Fibroblast of the aortic adventitia (primary cell): ENCODE data around the gene IRX5. TPM values are rescaled to one million over a fixed set of nuclear protein-coding genes. Genes with fewer than 3 reads are reported as not detected.
A peak's percentile ranks its signal among the peaks of the same experiment; 100 is the strongest.

Experiments used
- DNase-seq: peaks from one replicate; pipeline ENCODE4 v3.0.0-alpha.2; 2010; ENCODE audit warnings: low read depth
- H3K4me3 ChIP-seq: 2 replicates; pipeline ENCODE4 v1.5.1; 2011; ENCODE audit warnings: low read depth, mild to moderate bottlenecking, control low read depth, low read length, moderate library complexity
- CTCF ChIP-seq: IDR thresholded peaks from 2 replicates; pipeline ENCODE4 v1.5.1; 2011; ENCODE audit warnings: mild to moderate bottlenecking, low read length, control low read depth, inconsistent platforms; ENCODE audit not compliant: insufficient read depth
- total RNA-seq: library from RNA; depleted of rRNA; stranded (reverse); fragments of >200 nt; gene quantifications from 2 replicates; pipeline ENCODE4 v1.2.3, GENCODE V29; 2012; ENCODE audit warnings: low replicate concordance

The IRX5 gene
- 0.27 and 2.5 TPM in 2 replicates for total RNA-seq

DNA sequence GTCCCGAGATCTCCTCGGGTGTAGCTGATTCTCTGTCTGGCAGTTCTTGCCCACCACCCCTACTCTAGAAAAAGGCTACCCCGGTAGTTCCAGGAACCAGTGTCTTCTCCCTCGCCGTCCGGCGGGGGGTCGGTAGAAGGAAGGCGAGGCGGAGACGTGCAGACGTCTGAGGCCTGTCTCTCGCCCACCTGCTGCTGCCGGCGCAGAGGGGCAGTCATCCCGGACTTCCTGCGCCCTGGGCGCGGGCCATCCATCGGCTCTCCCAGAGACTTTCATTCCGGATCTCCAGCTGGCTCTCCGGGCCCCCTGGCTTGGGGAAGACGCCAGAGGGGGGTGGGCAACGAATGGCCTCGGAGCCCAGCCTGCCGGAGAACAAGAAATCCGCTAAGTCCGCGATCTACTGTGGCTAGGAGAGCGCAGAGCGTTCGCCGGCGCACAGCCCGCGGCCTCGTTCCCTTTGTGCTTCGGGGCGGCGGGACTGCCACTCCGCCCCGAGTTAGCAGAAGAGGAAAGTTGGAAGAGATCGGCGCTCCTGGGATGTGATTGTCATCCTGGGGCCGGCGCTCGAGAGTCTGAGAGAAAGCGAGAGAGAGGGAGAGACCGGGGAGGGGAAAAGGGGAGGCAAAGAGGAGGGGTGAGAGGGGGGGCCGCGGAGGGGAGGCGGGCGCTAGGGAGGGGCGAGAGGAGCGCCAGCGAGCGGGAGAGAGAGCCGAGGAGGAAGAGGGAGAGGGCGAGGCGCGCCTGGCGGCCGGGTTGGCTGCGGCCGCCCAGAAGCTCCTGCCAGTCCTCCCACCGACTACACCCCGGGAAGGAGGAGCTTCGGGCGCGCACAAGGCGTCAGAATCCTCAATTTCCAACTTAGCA is at the start of gene IRX5:
IRX5 (plus strand) TSS at position 861 of the 864 bp plus-strand sequence. CDS start 334 bp downstream, outside the sequence.
- peak; percentile 33 for TF ChIP-seq CTCF
- H3K4me3 ChIP-seq = peak within 1 kb of the TSS; percentile 84
- peak; percentile 96 for DNase-seq

DNA sequence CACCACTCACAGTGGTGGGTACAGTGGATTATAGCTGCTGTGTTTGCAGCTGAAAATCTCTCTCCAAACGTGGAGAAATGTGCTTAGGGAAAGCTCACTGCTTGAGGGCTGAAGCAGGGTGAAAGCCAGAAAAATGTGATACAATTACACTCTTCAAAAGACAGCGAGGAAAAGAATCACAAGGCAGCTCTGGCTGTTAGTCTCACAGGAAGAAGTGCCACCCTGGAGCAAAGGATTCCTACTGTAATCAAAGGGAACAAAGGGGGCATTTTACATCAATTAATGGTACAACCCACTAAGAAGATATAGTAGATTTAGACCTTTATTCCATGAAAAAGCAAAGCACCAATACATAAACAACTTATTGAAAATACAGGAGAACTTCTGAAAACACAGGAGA is 48.1 kb upstream of the IRX5 start:
- no peak overlapping the region for H3K4me3 ChIP-seq
- no peak for DNase-seq
- TF ChIP-seq CTCF = no peak

DNA sequence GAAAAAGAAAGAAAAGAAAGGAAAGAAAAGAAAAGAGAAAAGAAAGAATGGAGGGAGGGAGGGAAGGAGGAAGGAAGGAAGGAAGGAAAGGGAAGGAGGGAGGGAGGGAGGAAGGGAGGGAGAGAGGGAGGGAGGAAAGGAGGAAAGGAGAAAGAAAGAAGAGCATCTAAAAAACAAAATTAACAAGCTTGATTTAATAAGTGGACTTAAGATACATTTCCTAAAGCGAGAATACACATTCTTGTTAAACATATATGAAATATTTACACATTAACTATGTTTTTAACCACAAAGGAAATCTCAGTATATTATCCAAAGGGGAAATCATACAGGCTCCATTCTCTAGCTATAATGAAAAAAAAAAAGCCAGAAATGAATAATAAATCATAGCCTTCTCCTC is 47.3 kb upstream of the IRX5 start:
- TF ChIP-seq CTCF = no peak
- no peak overlapping the region for H3K4me3 ChIP-seq
- no peak for DNase-seq

DNA sequence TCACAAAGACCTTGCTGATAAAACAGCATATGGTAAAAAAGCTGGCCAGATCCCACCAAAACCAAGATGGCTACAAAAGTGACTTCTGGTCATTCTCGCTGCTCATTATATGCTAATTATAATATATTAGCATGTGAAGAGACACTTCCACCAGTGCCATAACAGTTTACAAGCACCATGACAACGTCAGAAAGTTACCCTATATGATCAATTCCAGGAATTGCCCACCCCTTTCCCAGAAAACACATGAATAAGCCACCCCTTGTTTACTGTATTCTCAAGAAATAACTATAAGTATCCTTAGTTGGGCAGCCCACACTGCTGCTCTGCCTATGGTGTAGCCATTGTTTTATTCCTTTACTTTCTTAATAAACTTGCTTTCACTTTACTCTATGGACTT is 44.6 kb upstream of the IRX5 start:
- TF ChIP-seq CTCF = no peak
- no peak overlapping the region for H3K4me3 ChIP-seq
- DNase-seq = no peak

- H3K4me3 ChIP-seq = no peak overlapping the region
- no peak for DNase-seq
- TF ChIP-seq CTCF = no peak
Measured at GRCh38 chr16:54890381-54890780, 40.3 kb upstream of the IRX5 start.

DNA sequence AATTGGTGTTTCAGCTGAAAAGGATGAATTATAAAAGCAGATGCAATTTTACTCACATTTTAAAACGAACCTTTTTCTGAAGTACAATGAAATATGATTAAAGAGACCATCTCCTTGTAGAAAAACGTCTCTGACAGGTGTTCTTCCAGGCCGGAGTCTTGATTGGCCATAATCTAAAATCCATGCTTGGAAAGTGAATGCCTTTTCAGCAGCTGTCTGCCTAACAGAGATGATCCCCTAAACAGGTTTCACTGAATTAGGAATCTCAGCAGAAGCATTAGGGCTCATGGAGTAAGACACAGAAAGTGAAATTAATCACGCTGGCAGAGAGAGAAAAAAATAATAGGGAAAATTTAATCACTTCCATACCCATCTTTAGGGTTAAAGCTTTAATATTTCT is 39.3 kb upstream of the IRX5 start:
- DNase-seq = no peak
- no peak overlapping the region for H3K4me3 ChIP-seq
- TF ChIP-seq CTCF = no peak

- DNase-seq = no peak
- no peak overlapping the region for H3K4me3 ChIP-seq
- TF ChIP-seq CTCF = no peak
Measured at GRCh38 chr16:54892981-54893380, 37.7 kb upstream of the IRX5 start.
